SU-DHL-6 (cell line): ENCODE data around the gene DDX10.

ENCODE experiments used
- H2AFZ ChIP-seq: fragments of 200-600 bp; sonication (generic); 2 replicates; pipeline ENCODE4 v1.6.1; 2014; ENCODE audit warnings: low read depth, mild to moderate bottlenecking, moderate library complexity, mixed read lengths, antibody characterized with exemption, low read length; ENCODE audit not compliant: severe bottlenecking
- H3F3A ChIP-seq: fragments of 200-600 bp; shearing (Covaris generic); 2 replicates; pipeline ENCODE4 v1.6.0; 2016; ENCODE audit warnings: antibody characterized with exemption, mild to moderate bottlenecking; ENCODE audit not compliant: insufficient read depth
- H3K27ac ChIP-seq: fragments of 200-600 bp; sonication (generic); 2 replicates; pipeline ENCODE4 v1.5.1; 2016; ENCODE audit warnings: low read depth, mild to moderate bottlenecking, low read length, moderate library complexity, mixed read lengths
- H3K27me3 ChIP-seq: fragments of 200-600 bp; sonication (generic), shearing (Covaris generic); 2 replicates; pipeline ENCODE4 v1.6.0; 2014; ENCODE audit warnings: mild to moderate bottlenecking, low read length
- H3K36me3 ChIP-seq: fragments of 200-600 bp; sonication (generic); 2 replicates; pipeline ENCODE4 v1.6.1; 2014; ENCODE audit warnings: mild to moderate bottlenecking, low read length, mixed read lengths
- H3K4me2 ChIP-seq: fragments of 300-600, 200-600 bp; shearing (Covaris generic), sonication (generic); 2 replicates; pipeline ENCODE4 v1.6.0; 2014; ENCODE audit warnings: low read length, low read depth, mild to moderate bottlenecking; ENCODE audit not compliant: poor library complexity, severe bottlenecking
- H3K4me3 ChIP-seq: fragments of 200-600 bp; sonication (generic); 2 replicates; pipeline ENCODE4 v1.5.1; 2014; ENCODE audit warnings: antibody characterized with exemption, low read length, mild to moderate bottlenecking, mixed read lengths; ENCODE audit not compliant: insufficient read depth, poor library complexity, severe bottlenecking
- H3K79me2 ChIP-seq: fragments of 200-600 bp; sonication (generic); 2 replicates; pipeline ENCODE4 v1.6.1; 2014; ENCODE audit warnings: mild to moderate bottlenecking, low read length, moderate library complexity; ENCODE audit not compliant: insufficient read depth
- H3K9ac ChIP-seq: fragments of 200-600 bp; sonication (generic); 2 replicates; pipeline ENCODE4 v1.7.0; 2014; ENCODE audit warnings: mild to moderate bottlenecking, low read length
- H3K9me2 ChIP-seq: fragments of 200-600 bp; sonication (generic); replicated peaks from 2 replicates; pipeline ENCODE4 v1.6.1; 2014; ENCODE audit warnings: low read length; ENCODE audit not compliant: insufficient read depth
- H3K9me3 ChIP-seq: fragments of 200-600 bp; sonication (generic); 2 replicates; pipeline ENCODE4 v1.6.1; 2014; ENCODE audit warnings: low read length, mixed read lengths; ENCODE audit not compliant: insufficient read depth
- H4K20me1 ChIP-seq: fragments of 200-600 bp; sonication (generic); 2 replicates; pipeline ENCODE4 v1.6.1; 2014; ENCODE audit warnings: low read depth, mild to moderate bottlenecking, antibody characterized with exemption, low read length, moderate library complexity, mixed read lengths
- EZH2phosphoT487 ChIP-seq: fragments of 200-600 bp; sonication (generic), shearing (Covaris generic); conservative IDR thresholded peaks from 2 replicates; pipeline ENCODE4 v1.6.1; 2018; ENCODE audit warnings: mild to moderate bottlenecking, antibody characterized with exemption, low read length, moderate library complexity, mixed read lengths
- TF ChIP-seq, protein P1 (sequence below): fragments of 200-600 bp; sonication (generic); IDR thresholded peaks from one replicate; pipeline ENCODE4 v1.5.1; 2017; ENCODE audit warnings: antibody characterized with exemption, mild to moderate bottlenecking, low read length, moderate library complexity; ENCODE audit not compliant: insufficient read depth, poor library complexity, severe bottlenecking

The DDX10 gene

DNA sequence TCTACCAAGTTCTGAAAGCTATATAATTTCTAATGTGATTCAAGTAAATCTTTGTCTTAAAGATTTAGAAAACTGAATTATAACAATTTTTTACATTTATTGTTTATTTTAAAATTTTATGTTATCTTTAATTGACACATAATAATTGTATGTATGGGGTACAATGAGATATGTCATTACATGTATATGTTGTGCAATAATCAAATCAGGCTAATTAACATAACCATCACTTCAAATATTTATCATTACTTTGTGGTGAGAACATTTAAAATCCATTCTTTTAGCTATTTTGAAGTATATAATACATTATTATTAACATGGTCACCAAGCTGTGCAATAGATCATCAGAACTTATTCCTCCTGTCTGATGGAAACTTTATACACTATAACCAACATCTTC lies 181.1 kb downstream of the DDX10 start:
- Histone ChIP-seq H2AFZ (no peak overlapping the region), H3K27ac (no peak overlapping the region), H3K9me3 (no peaks in the 10 kb centered on the region), H3K4me2 (no peak overlapping the region), H3K79me2 (no peaks in the 10 kb centered on the region; the same call in 1 of the 2 replicates), H3K9me2 (no peaks in the 10 kb centered on the region), H4K20me1 (no peaks in the 10 kb centered on the region), H3K4me3 (no peak overlapping the region), H3K36me3 (peaks cover 4% of the 10 kb centered on the region; the same call in 1 of the 2 replicates), H3K9ac (no peak overlapping the region), H3F3A (no peaks in the 10 kb centered on the region; the same call in 1 of the 2 replicates), H3K27me3 (no peaks in the 10 kb centered on the region)
- TF ChIP-seq, protein P1, sequence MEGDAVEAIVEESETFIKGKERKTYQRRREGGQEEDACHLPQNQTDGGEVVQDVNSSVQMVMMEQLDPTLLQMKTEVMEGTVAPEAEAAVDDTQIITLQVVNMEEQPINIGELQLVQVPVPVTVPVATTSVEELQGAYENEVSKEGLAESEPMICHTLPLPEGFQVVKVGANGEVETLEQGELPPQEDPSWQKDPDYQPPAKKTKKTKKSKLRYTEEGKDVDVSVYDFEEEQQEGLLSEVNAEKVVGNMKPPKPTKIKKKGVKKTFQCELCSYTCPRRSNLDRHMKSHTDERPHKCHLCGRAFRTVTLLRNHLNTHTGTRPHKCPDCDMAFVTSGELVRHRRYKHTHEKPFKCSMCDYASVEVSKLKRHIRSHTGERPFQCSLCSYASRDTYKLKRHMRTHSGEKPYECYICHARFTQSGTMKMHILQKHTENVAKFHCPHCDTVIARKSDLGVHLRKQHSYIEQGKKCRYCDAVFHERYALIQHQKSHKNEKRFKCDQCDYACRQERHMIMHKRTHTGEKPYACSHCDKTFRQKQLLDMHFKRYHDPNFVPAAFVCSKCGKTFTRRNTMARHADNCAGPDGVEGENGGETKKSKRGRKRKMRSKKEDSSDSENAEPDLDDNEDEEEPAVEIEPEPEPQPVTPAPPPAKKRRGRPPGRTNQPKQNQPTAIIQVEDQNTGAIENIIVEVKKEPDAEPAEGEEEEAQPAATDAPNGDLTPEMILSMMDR = no peak
- TF ChIP-seq EZH2phosphoT487 = no peak

- H3K27ac ChIP-seq = no peak overlapping the region
- H3K9me2 ChIP-seq = no peaks in the 10 kb centered on the region
Measured at GRCh38 chr11:108847298-108847990, 182.6 kb downstream of the DDX10 start.

GRCh38 chr11:108851781-108852180 lies 186.9 kb downstream of the DDX10 start:
- peaks cover 4% of the 10 kb centered on the region; the same call in 1 of the 2 replicates for H3K79me2 ChIP-seq
- H3K4me2 ChIP-seq = no peak overlapping the region
- H2AFZ ChIP-seq = no peak overlapping the region
- H3K27ac ChIP-seq = no peak overlapping the region
- no peak overlapping the region for H3K4me3 ChIP-seq
- no peaks in the 10 kb centered on the region for H3K9me2 ChIP-seq
- H3K9me3 ChIP-seq = no peaks in the 10 kb centered on the region
- TF ChIP-seq, protein P1 = no peak
- no peak for TF ChIP-seq EZH2phosphoT487
- H3K9ac ChIP-seq = no peak overlapping the region
- H3K27me3 ChIP-seq = no peaks in the 10 kb centered on the region
- H3K36me3 ChIP-seq = no peaks in the 10 kb centered on the region
- H4K20me1 ChIP-seq = no peaks in the 10 kb centered on the region
- H3F3A ChIP-seq = peaks cover 6% of the 10 kb centered on the region; the same call in 1 of the 2 replicates

More at GRCh38 chr11:108847298-108847990, 182.6 kb downstream of the DDX10 start:
- TF ChIP-seq EZH2phosphoT487 = no peak
- TF ChIP-seq, protein P1 = no peak
- H3K36me3 ChIP-seq = no peaks in the 10 kb centered on the region; the same call in 1 of the 2 replicates
- H4K20me1 ChIP-seq = no peaks in the 10 kb centered on the region
- no peak overlapping the region for H3K4me3 ChIP-seq
- H3K4me2 ChIP-seq = no peak overlapping the region
- H3F3A ChIP-seq = no peaks in the 10 kb centered on the region; the same call in 1 of the 2 replicates
- H2AFZ ChIP-seq = no peak overlapping the region
- H3K27me3 ChIP-seq = no peaks in the 10 kb centered on the region
- no peaks in the 10 kb centered on the region for H3K9me3 ChIP-seq
- H3K79me2 ChIP-seq = no peaks in the 10 kb centered on the region; the same call in 1 of the 2 replicates
- H3K9ac ChIP-seq = no peak overlapping the region
